Natural killer cell (primary cell): ENCODE results near the gene COPE. TPM values are rescaled to one million over a fixed set of nuclear protein-coding genes. Genes with fewer than 3 reads are reported as not detected.

Experiments
- ATAC-seq, 3 donors: fragments of 150-1000 bp in 2 of 3; fragments of 200-7000 bp in 1 of 3; cut with Tn5 transposase; 1 replicate in 1 of 3; 2 replicates in 2 of 3; pipeline ENCODE4 v1.10.0; 2021; ENCODE audit warnings: mild to moderate bottlenecking in 2 of 3, moderate library complexity in 2 of 3
- DNase-seq, 2 donors: peaks; one replicate each; pipeline versions ENCODE4 v3.0.0 to v3.0.0-alpha.2; 2013 to 2021; ENCODE audit warnings: mixed read lengths in 1 of 2
- H3K27ac ChIP-seq: one replicate; pipeline ENCODE4 v1.5.1; 2013; ENCODE audit warnings: mild to moderate bottlenecking, low read length
- H3K27me3 ChIP-seq: one replicate; pipeline ENCODE4 v1.6.1; 2013; ENCODE audit warnings: low read length; ENCODE audit not compliant: control insufficient read depth, insufficient read depth
- H3K36me3 ChIP-seq: one replicate; pipeline ENCODE4 v1.6.1; 2013; ENCODE audit warnings: low read length; ENCODE audit not compliant: control insufficient read depth, insufficient read depth
- H3K4me1 ChIP-seq: one replicate; pipeline ENCODE4 v1.6.1; 2013; ENCODE audit warnings: low read length; ENCODE audit not compliant: control insufficient read depth, insufficient read depth
- H3K4me3 ChIP-seq: one replicate; pipeline ENCODE4 v1.5.1; 2013; ENCODE audit warnings: low read length
- H3K9me3 ChIP-seq: one replicate; pipeline ENCODE4 v1.6.1; 2013; ENCODE audit warnings: low read length; ENCODE audit not compliant: control insufficient read depth, insufficient read depth
- H3K27ac Mint-ChIP-seq, 2 donors: one replicate each; pipeline ENCODE4 v1.8.0; 2022; ENCODE audit warnings: mild to moderate bottlenecking in 2 of 2, mixed read lengths in 2 of 2, moderate library complexity in 1 of 2
- H3K27me3 Mint-ChIP-seq, 2 donors: one replicate each; pipeline ENCODE4 v1.8.0; 2022; ENCODE audit warnings: low read depth in 2 of 2, mixed read lengths in 2 of 2
- H3K36me3 Mint-ChIP-seq: one replicate; pipeline ENCODE4 v1.8.0; 2022; ENCODE audit warnings: mixed read lengths
- H3K4me1 Mint-ChIP-seq, 2 donors: one replicate each; pipeline ENCODE4 v1.8.0; 2022; ENCODE audit warnings: mixed read lengths in 2 of 2
- H3K4me3 Mint-ChIP-seq: one replicate; pipeline ENCODE4 v1.8.0; 2022; ENCODE audit warnings: mild to moderate bottlenecking, moderate library complexity, mixed read lengths
- H3K9me3 Mint-ChIP-seq, 2 donors: one replicate each; pipeline ENCODE4 v1.8.0; 2022; ENCODE audit warnings: mixed read lengths in 2 of 2
- CTCF ChIP-seq: fragments of 200-600 bp; IDR thresholded peaks from one replicate; pipeline ENCODE4 v1.8.0; 2022; ENCODE audit warnings: antibody characterized with exemption
- WGBS: methylation state at CpG from one replicate; pipeline ENCODE4 v1.1.7; 2013; ENCODE audit warnings: missing lambda C conversion rate; ENCODE audit not compliant: insufficient coverage; 5-methylcytosine and 5-hydroxymethylcytosine counted together
- intact Hi-C: fragments of 100-400 bp; cut with micrococcal nuclease; formaldehyde crosslinking; loops from one replicate; pipeline ENCODE4 v1.14.2; 2022
- total RNA-seq, 4 donors: library from RNA; stranded (reverse); fragments of 120-200 nt in 1 of 4; gene quantifications; one replicate each; pipeline versions ENCODE4 v1.2.3 to v1.2.4, GENCODE V29; 2013 to 2022

COPE gene
- total RNA-seq, 3 donors from 2014 or later (not counting 1 experiment from before 2014, with no cell fraction given): 204 to 228 (median 218) TPM

- H3K36me3 ChIP-seq: no peaks in the 10 kb centered on the region
- WGBS: 91% methylated on average over 7 of the region's 7 CpGs
- no peaks in the 10 kb centered on the region for H3K27me3 Mint-ChIP-seq
- H3K27ac Mint-ChIP-seq: no peak overlapping the region
- H3K27ac ChIP-seq: no peak overlapping the region
- no peak overlapping the region for H3K4me3 ChIP-seq
- H3K9me3 Mint-ChIP-seq: no peaks in the 10 kb centered on the region
- peaks cover 0 to 4% of the 10 kb centered on the region in 2 donors for H3K4me1 Mint-ChIP-seq
- H3K27me3 ChIP-seq: no peaks in the 10 kb centered on the region
- H3K4me3 Mint-ChIP-seq: no peak overlapping the region
- H3K36me3 Mint-ChIP-seq: no peaks in the 10 kb centered on the region
- no peaks in the 10 kb centered on the region for H3K4me1 ChIP-seq
- no peak for DNase-seq
- TF ChIP-seq CTCF: no peak
- intact Hi-C loops: no loop called here
- no peaks in the 10 kb centered on the region for H3K9me3 ChIP-seq
- ATAC-seq: no peak
Measured at GRCh38 chr19:18881491-18881890, 37.7 kb downstream of the COPE start.

GRCh38 chr19:18879579-18880373, 39.4 kb downstream of the COPE start:
- H3K27ac ChIP-seq: no peak overlapping the region
- 73% methylated on average over 13 of the region's 13 CpGs for WGBS
- H3K4me3 ChIP-seq: no peak overlapping the region
- Mint-ChIP-seq H3K4me3 (no peak overlapping the region), H3K27ac (no peak overlapping the region), H3K27me3 (no peaks in the 10 kb centered on the region), H3K4me1 (peaks cover 0 to 4% of the 10 kb centered on the region in 2 donors), H3K9me3 (no peaks in the 10 kb centered on the region), H3K36me3 (no peaks in the 10 kb centered on the region)
- TF ChIP-seq CTCF: no peak
- DNase-seq (peak in 1 of 2 donors; percentile 52), ATAC-seq (peak; percentile 46 to 81 (median 76))
- no peaks in the 10 kb centered on the region for H3K9me3 ChIP-seq
- H3K27me3 ChIP-seq: no peaks in the 10 kb centered on the region
- intact Hi-C loops: no loop called here
- H3K4me1 ChIP-seq: no peaks in the 10 kb centered on the region
- no peaks in the 10 kb centered on the region for H3K36me3 ChIP-seq

- no peak overlapping the region for H3K27ac ChIP-seq
- H3K36me3 Mint-ChIP-seq: no peaks in the 10 kb centered on the region
- no peak for ATAC-seq
Measured at GRCh38 chr19:18878858-18879578, 40.2 kb downstream of the COPE start.

More at GRCh38 chr19:18878858-18879578, 40.2 kb downstream of the COPE start:
- no peaks in the 10 kb centered on the region for H3K27me3 ChIP-seq
- no peaks in the 10 kb centered on the region for H3K36me3 ChIP-seq
- H3K9me3 ChIP-seq: no peaks in the 10 kb centered on the region
- Mint-ChIP-seq H3K9me3 (no peaks in the 10 kb centered on the region), H3K4me3 (no peak overlapping the region), H3K27me3 (no peaks in the 10 kb centered on the region), H3K4me1 (peaks cover 0 to 4% of the 10 kb centered on the region in 2 donors), H3K27ac (no peak overlapping the region)
- no peaks in the 10 kb centered on the region for H3K4me1 ChIP-seq
- intact Hi-C loops: no loop called here
- WGBS: 90% methylated on average over 34 of the region's 34 CpGs
- no peak overlapping the region for H3K4me3 ChIP-seq
- TF ChIP-seq CTCF: no peak
- no peak for DNase-seq
